ENCODE measurements around the gene ATF6.
"Not testable (repeated sequence)": the region's sequence is repeated elsewhere in the genome, so short reads cannot be mapped to it uniquely, and the experiment has no call there.

The ATF6 gene

DNA sequence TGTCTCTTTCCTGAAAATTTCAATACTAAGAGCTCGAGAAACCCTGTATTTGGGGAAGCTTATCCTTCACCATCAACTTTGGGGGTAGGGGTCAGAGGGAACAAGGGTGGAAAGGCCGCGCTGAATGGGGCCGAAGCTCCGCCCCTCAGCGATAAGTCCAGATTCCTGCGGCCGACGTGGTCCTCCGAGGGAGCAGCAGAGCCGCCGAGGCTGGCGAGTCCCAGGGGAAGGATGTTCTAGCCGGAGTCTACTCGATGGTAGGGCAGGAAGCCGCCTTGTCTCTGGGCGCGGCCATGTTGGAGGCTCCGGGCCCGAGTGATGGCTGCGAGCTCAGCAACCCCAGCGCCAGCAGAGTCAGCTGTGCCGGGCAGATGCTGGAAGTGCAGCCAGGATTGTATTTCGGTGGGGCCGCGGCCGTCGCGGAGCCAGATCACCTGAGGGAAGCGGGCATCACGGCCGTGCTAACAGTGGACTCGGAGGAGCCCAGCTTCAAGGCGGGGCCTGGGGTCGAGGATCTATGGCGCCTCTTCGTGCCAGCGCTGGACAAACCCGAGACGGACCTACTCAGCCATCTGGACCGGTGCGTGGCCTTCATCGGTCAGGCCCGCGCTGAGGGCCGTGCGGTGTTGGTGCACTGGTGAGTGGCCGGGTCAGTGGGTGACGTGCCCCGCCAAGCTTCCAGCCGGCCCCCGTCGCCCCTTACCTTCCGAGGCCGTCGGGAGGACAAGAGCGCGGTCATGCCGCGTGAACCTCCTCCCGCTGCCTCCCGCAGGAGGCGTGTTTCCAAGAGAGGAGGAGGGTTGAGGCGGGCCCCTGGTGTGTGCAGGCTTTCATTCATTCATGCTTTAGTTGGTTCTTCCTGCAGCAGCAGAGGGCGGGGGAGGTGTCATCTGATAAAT lies 16.4 kb upstream of the ATF6 start, which contains the start of gene DUSP12:
TSS of gene DUSP12 (plus strand) at position 278 of the 899 bp plus-strand sequence. CDS start at position 294, 16 bp downstream.
- POLR2A ChIA-PET = interaction anchor here (0.5 to 1.4 kb wide), 6 partner anchors 11 to 562 kb away, joined by 3 to 4 read pairs (median 4); partner anchors contain the start of gene ATF6

GRCh38 chr1:161763522-161764098 lies 2.5 kb upstream of the ATF6 start:
- no peak overlapping the region for H3K4me3 ChIP-seq (ENCODE audit: low read depth, low read length)
- ChIA-PET POLR2A (no interaction called here), CTCF (interaction anchor here (1.2 to 2.8 kb wide), 5 partner anchors 10 to 278 kb away, joined by 3 to 15 read pairs (median 5); partner anchors contain the start of genes DUSP12 and OLFML2B)
- peak; percentile 26 for TF ChIP-seq CTCF (IDR thresholded peaks at IDR 0.05; ENCODE audit: insufficient read depth, low read length, missing control alignments)
- no peak for DNase-seq (ENCODE audit: low read depth, low spot score)

More for the DNA sequence above, 16.4 kb upstream of the ATF6 start, which contains the start of gene DUSP12:
- peak; percentile 72 for DNase-seq (ENCODE audit: low read depth, low spot score)
- H3K4me3 ChIP-seq (ENCODE audit: low read depth, low read length) = peak within 1 kb of the TSS; percentile 97
- TF ChIP-seq CTCF (IDR thresholded peaks at IDR 0.05; ENCODE audit: insufficient read depth, low read length, missing control alignments) = peak; percentile 47
- CTCF ChIA-PET = interaction anchor here (0.6 to 7.9 kb wide), 13 partner anchors 9 to 289 kb away, joined by 3 to 77 read pairs (median 4); no protein-coding TSS in a partner anchor

- no peak for TF ChIP-seq CTCF (IDR thresholded peaks at IDR 0.05; ENCODE audit: insufficient read depth, low read length, missing control alignments)
- POLR2A ChIA-PET = no interaction called here
- no peak overlapping the region for H3K4me3 ChIP-seq (ENCODE audit: low read depth, low read length)
- CTCF ChIA-PET = interaction anchor here (1.5 to 2.0 kb wide), 2 partner anchors 24 to 268 kb away, joined by 3 to 9 read pairs; no protein-coding TSS in a partner anchor
- no peak for DNase-seq (ENCODE audit: low read depth, low spot score)
These were observed 2.3 kb downstream of the ATF6 start for GRCh38 chr1:161768461-161768860.

DNA sequence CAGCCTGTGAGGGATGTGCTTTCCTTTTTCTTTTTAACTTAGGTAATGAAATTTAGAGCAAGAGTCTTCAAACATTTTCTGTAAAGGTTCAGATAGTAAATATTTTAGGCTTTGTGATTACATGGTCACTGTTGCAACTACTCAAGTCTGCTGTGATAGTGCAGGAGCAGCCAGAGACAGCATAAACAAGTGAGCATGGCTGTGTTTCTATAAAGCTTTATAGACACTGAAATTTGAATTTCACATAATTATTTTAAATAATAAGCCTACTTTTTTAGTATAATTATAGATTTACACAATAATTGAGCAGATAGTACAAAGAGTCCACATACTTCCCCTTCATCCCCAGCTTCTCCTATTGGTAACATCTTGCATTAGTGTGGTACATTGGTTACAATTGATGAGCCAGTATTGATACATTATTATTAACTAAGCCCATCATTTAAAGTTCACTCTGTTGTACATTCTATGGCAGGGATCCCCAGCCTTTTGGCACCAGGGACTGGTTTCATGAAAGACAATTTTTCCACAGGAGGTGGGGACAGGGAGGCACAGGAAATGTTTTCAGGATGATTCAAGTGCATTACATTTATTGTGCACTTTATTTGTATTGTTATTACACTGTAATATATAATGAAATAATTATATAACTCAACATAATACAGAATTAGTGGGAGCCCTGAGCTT lies 3.0 kb downstream of the ATF6 start:
- POLR2A ChIA-PET = no interaction called here
- CTCF ChIA-PET = interaction anchor here (1.1 to 2.0 kb wide), 3 partner anchors 21 to 267 kb away, joined by 3 to 9 read pairs (median 3); no protein-coding TSS in a partner anchor
- TF ChIP-seq CTCF (IDR thresholded peaks at IDR 0.05; ENCODE audit: insufficient read depth, low read length, missing control alignments) = no peak

GRCh38 chr1:161769673-161770045 lies 3.5 kb downstream of the ATF6 start:
- CTCF ChIA-PET = interaction anchor here (1.1 to 2.0 kb wide), 3 partner anchors 21 to 267 kb away, joined by 3 to 9 read pairs (median 3); no protein-coding TSS in a partner anchor
- DNase-seq (ENCODE audit: low read depth, low spot score); H3K4me3 ChIP-seq (ENCODE audit: low read depth, low read length); POLR2A ChIA-PET: not testable (repeated sequence)

More for the DNA sequence above, 3.0 kb downstream of the ATF6 start:
- DNase-seq (ENCODE audit: low read depth, low spot score) = no peak
- no peak overlapping the region for H3K4me3 ChIP-seq (ENCODE audit: low read depth, low read length)

DNA sequence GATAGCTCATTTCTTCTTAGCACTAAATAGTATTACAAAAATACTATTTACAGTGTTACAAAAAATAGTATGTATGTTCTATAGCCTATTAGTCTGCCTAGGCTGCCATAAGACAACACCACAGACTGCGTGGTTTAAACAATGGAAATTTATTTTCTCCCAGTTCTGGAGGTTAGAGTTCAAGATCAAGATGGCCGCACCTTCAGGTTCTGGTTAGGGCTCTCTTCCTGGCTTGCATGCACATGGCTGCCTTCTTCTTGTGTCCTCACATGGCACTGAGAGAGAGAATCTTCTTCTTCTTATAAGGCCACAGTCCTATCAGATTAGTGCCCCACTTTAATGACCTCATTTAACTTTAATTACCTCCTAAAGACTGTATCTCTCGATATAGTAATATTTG lies 4.1 kb downstream of the ATF6 start:
- POLR2A ChIA-PET = no interaction called here
- CTCF ChIA-PET = interaction anchor here (1.1 to 2.0 kb wide), 3 partner anchors 22 to 266 kb away, joined by 3 to 9 read pairs (median 3); no protein-coding TSS in a partner anchor
- no peak overlapping the region for H3K4me3 ChIP-seq (ENCODE audit: low read depth, low read length)
- no peak for DNase-seq (ENCODE audit: low read depth, low spot score)
- no peak for TF ChIP-seq CTCF (IDR thresholded peaks at IDR 0.05; ENCODE audit: insufficient read depth, low read length, missing control alignments)

Measured in AG04449 (cell line).